GM18861 (cell line): ENCODE results near the gene OPTC.
"Not testable (repeated sequence)": the region's sequence is repeated elsewhere in the genome, so short reads cannot be mapped to it uniquely, and the experiment has no call there.

Experiments
- ATAC-seq: cut with Tn5 transposase; IDR thresholded peaks from one replicate; pipeline ENCODE4 v1.9.1; 2021; ENCODE audit not compliant: unreplicated experiment

The OPTC gene

DNA sequence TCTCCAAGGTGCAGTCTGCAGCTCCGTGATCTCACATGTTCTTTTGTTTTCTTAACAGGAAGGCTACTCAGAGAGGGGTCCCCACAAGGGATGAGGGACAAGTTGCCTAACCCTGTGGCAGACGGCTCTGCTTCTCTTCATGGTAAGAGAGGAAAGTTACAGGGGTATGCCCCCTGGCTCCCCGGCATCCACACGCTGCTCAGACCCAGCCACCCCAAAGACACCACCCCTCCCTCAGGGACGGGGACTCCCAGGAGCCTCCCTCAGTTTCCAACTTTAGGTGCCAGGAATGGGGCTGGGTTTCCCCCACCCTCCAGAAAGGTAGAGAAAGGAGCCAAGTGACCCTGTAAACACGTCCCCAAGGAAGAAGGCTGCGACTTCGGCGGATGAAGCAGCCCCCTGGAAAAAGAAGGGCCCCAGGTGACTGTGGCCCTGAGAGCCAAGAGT, 19.7 kb downstream of the OPTC start:
- no peak for ATAC-seq

DNA sequence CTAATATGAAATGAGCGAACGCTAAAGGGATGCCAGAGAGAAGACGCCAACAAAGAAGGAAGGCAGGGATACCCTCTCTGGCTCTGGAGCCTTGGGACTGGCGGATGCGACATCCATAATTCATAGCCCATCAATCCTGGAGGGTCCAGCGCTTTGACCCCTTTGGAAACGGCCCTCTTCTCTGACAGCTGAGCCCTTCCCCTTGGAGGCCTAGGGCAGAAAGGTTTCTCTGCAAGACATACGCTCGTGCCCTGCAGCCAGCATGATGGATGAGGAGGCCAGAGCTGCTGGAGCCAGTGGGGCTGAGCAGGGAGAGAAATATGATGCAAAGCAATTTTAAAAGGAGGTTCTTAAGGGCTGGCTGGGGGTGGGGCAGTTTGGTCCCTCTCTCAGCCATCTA, 22.2 kb downstream of the OPTC start:
- ATAC-seq = no peak

DNA sequence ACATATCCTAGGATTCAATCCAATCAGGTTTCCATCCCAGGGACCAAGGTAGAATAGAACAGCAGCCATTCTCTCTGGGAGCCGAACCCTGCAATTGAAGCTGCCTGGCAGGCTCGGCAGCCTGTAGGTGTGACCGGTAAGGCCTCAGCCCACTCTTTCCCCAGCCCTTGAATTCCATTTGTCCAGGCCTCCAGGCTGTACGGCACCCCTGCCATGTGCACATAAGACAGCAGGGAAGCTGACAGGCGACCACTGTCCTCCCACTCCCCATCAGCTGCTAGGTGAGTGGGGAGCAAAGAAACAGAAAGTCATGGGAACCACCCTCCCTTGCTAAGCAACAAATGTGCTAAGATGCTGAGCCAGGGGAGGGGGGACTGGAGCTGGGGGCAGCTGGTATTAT, 23.0 kb downstream of the OPTC start:
- ATAC-seq = no peak

DNA sequence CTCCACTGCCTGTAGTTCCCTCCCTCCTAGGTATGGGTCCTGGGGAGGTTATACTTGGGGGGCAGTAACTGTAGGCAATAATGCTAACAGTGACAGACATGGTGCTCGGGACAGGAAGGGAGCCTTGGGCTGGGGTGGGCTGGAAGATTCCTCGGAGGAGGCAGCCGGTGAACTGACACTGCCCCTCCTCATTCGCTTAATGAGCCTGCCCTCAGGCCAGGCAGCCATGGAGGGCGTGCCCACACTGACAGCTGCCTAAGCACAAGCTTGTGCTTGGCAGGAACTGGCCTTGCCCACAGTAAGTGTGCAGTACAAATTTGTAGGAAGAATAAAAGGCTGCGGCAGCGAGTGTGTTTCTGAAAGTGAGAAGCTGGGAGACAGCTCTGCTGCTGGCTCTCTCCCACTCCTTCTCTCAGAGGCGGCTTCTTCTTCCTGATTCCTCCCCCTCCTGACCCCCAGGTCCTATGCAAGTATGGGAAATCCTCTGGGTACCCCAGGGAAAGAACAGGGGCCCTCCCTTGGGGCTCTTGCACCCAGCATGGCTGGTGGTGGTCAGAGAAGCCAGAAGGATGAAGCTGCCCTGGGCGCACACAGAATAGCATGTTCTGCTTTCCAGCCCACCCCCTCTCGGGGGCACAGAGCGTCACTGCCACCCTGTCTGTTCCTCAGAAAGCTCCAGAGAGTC, 23.6 kb downstream of the OPTC start:
- no peak for ATAC-seq

DNA sequence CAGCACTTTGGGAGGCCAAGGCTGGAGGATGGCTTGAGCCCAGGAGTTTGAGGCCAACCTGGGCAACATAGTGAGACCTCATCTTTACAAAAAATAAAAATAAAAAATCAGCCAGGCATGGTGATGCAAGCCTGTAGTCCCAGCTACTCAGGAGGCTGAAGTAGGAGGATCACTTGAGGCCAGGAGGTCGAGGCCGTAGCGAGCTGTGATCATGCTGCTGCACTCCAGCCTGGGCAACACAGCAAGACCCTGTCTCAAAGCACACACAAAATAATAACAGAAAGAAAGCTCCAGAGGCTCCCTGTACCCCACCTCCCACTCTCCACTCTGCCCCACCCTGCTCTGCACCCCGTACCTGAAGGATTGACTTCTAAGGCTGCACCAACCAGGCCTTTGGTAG, 24.2 kb downstream of the OPTC start:
- ATAC-seq = not testable (repeated sequence)

DNA sequence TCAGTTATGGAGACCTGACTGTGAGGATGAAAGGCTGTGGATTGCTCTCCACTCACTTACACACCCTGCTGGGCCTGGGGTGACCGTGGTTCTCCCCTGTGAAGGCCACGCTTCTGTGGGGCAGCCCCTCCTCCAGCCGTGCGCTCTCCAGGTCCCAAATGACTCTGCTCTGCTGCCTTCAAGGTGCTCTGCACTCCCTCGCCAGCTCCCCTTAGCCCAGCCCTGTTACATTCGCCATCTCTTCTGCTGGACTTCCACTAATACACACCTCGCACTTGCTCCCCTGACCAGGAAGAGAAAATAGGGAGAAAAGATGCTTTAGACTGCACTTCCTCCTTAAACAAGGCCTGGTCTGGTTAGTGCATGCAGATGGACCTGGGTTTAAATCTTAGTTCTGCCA, 24.6 kb downstream of the OPTC start:
- ATAC-seq = no peak

DNA sequence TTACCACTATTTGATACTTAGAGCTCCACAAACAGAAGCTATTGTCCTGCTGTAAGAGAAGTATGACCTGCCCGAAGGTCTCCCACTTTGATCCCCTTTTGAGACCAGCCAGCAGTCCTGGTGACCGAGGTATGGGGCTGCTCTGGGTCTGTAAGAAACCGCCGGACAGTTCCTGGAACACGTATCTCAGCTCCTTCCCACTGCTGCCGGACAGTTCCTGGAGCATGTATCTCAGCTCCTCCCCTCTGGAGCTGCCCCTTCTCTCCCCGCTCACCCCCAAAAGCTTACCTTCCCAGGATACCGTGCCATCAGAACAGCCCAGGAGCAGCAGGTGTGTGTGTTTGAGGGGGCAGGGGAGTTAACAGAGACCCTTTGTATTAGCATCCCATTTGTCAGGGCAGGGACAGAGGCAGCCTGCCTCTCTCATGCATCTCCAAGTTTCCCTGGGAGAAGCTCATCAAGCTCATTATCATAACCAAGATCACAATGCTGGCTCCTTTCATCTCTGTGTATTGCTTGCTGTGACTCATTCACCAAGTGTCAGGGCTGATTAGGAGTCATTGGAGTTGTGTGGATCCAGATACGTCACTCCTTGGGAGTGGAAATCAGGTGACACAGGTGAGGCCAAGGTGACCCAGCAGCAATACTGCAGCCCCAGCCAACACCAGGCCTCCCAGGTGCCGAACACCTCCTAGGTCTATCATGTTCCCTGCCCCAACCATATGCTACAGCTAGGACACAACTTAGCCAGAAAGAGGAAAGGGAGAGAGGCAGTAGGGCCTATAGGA, 25.3 kb downstream of the OPTC start:
- no peak for ATAC-seq

DNA sequence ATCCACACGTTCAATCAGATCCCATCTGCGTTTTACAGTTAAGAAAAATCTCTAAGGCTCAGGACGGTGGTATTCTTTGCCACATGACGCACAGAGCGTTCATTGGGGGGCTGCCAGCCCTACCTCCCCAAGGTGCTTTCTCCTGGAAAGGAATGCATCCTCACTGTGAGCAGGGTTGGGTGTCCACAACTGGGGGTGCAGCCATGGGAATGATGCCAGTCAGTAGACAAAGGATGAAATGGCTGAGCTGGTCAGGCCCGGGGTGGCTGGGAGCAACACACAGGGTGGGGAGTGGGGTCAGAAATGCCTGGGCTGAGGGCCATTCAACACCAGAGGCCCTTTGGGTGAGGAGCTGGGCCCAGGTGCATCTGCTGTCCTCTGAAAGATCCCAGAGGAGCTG, 25.9 kb downstream of the OPTC start:
- no peak for ATAC-seq

DNA sequence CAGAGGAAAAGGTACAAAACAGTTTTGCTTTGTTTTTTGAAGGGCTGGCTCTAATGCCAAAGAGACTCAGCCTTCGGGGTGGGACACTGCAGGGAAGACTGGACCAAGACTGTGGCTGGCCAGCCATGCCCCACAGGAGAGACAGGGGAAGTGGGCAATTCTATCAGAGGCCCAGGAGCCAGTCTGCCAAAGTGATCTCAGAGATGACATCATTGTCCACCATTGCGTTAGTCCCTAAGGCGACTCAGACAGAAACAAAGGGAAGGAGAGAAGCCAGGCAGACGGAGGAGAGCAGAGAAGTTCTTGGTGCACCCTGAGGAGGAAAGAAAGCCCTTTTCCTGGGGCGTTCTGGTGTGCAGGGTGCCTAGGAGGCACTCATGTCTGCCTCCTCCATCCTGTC, 26.4 kb downstream of the OPTC start:
- ATAC-seq = no peak

DNA sequence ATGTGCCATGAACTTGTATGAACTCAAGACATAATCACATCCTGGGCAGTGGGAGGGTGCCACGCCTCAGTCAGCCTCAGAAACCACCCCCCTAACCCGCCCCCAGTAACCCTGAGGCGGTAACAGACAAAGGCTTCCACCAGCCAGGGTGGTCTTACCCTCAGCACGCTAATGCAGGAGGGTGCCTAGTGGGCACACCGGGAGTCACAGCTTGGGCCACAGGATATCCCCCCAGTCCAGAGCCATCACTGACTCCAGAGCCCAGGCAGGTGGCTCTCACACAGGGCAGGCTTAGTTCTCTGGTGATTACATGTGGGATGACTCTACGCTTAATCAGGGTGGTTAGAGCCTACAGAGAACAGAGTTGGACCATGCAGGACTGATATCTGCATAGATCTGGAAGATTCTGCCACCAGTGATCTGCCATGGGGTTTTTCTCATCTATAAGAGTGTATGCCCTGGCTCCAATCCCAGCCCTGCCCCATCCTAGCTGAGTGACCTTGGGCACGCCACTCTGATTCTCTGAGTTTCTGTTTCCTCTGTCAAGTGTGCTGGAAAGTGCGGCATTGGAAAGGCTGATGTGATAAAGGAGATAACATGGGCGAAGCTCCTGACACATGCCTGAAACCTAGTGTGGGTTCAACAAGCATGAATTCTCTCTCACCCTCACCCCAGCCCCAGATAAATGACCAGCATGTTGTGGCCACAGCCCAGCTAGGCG, 27.3 kb downstream of the OPTC start:
- ATAC-seq = no peak

DNA sequence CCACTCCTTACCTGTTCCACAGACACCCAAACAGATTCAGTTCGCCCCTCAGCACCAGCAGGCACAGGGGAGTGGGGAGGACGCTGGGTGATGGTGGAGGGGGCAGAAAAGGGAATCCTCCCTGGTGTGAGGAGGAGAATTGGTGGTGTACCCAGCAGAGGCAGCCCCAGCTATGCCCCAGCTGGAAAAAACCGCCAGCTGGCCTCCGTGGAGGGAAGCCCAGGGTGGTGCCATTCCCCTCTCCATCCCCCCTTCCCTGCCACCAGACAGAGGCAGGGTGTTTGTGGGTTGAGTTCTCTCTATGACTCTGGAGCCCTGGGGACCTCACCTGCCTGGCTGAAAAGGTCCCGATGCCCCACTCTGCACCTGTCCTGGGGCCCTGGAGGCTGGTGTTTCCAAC, 27.9 kb downstream of the OPTC start:
- ATAC-seq = no peak

DNA sequence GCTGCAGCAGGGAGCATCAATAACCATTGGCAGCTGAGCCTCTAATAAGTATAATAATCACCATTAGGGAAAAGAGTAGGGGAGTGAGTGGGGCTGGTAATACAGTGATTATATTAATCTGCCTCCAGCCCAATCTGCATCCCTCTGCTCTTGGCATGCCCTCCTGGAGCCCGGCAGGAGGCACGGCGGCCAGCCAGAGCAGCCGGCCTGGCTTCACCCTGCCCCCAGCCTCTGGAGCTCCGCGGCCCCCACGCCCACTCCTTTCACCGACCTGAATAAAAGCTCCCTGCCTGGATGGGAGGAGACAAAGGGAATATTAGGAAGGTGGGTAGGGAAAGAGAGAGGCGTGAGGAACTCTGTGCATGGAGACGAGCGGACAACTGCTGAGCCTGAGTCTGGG, 28.3 kb downstream of the OPTC start:
- no peak for ATAC-seq

DNA sequence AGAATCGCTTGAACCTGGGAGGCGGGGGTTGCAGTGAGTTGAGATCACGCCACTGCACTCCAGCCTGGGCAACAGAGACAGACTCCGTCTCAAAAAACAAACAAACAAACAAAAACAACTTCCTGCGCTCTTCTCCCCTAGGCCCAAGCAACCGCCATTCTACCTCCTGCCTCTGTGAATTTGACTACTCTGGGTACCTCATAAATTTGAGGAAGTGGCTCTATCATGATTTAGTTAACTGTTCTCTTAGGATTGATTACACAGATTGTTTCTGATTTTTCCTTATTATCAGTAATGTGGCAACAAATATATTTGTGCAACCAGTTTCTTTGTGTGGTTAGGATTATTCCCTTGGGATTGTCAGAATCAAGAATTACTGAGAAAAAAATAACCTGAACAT, 29.7 kb downstream of the OPTC start:
- ATAC-seq = no peak

DNA sequence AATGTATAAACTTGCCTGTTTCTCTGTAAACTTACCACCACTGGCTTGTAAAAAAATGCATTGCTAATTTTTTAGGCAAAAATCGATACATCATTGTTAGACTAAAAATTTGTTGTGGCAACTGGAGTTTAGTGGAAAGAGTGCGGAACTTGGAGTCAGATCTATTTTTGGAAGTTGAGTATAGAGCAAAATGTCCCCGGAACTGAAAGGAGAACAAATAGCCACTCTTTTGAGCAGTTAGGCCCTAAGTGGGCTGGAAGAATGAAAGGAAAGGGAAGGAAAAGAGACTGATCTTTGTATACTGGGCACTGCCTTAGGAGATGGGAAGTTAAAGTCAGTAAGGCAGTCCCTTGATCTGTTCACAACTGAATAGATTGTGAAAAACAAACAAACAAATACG, 30.2 kb downstream of the OPTC start:
- no peak for ATAC-seq

DNA sequence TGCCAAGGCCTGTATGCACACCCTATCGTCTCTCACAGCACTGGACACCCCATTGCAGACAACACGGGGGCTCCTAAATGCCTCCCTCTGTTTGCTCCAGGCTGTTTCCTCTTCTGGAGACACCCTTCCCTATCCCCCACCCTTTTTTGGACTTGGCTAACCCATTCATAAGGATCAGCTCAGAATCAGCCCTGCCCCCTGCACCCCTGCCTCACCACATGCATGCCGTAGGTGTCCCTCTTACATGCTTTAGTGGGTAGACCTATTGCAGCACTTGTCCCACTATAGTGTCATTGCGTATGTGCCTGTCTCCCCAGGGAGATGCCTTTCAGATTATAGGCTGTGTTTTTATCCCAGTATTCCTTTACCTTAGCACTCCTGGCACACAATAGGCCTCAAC, 30.9 kb downstream of the OPTC start:
- no peak for ATAC-seq

DNA sequence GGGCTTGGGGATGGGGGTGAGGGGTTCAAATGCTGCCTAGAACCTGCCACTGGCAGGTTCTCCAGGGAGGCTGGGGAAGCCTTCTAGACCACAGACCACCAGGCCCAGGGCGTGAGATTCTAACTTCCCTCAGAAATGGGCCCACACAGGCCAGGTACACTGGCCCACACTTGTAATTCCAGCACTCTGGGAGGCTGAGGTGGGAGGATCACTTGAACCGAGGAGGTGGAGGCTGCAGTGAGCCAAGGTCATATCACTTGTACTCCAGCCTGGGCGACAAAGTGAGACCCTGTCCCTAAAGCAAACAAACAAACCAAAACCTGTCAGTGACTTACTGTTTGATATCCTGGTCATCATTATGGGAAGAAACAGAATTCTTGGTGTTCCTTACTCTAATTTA, 31.7 kb downstream of the OPTC start:
- ATAC-seq = no peak

DNA sequence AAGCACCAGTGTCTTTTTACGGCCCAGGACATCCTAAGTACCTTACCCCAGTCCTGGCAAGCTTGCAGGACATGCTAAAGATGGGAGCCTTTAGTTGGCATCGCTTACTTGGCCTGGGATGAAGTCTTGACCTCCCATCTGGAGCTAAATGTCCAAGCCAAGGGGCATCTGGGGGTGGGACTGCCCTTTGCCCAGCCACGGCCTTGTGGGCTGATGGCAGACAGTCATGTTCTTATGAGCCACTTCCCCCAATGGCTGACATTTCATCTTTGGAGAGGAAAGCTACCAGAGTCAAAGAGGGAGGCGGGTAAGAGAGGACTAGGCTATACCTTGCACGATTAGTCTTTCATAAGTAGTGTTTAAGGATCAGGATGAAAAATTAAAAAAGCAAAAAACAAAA, 32.2 kb downstream of the OPTC start:
- ATAC-seq = no peak

DNA sequence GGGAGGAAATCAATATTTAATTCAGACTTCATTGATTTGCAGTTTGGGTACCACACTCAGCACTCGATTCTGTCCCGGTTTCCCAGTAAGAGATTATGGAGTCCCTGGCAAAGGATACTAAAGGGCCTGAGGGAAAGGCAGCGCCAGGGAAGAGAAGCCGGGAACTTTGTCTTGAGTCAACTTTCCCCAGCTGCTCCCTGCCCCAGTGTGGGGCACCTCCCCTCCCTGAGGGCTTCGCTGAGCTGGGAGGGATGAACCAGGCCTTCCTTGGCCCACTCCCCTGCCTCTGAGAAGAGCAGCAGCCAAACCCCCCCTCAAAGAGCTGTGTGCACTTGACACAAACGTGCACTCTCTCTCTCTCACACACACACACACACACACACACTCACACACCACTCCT, 32.6 kb downstream of the OPTC start:
- no peak for ATAC-seq

DNA sequence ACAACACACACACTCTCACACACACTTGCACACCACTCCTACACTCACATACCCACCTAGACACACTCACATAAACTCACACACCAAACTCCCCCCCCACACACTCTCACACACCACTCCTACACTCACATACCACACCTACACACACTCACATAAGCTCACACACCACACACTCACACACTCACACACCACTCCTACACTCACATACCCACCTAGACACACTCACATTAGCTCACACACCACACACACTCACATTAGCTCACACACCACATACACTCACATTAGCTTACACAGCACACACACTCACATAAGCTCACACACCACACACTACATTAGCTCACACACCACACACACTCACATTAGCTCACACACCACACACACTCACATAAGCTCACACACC, 33.1 kb downstream of the OPTC start:
- ATAC-seq = no peak

DNA sequence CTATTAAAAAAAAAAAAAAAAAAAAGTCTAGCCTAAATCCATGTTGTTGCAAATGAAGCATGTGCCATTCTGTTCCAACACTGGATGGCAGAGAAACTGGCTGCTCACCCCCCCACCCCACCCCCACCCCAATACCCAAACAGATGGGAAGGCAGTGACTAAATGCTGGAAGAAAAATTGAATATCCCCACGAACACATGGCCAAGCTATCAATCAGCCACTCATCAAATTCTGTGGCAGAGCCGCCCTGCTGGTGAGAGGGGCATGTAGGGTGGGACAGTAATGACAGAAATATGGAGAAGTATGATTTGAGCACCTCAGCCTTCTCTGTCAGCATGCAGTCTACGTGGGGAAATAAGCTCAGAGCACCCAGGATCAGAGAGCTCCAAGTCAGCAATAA, 34.1 kb downstream of the OPTC start:
- ATAC-seq = no peak

DNA sequence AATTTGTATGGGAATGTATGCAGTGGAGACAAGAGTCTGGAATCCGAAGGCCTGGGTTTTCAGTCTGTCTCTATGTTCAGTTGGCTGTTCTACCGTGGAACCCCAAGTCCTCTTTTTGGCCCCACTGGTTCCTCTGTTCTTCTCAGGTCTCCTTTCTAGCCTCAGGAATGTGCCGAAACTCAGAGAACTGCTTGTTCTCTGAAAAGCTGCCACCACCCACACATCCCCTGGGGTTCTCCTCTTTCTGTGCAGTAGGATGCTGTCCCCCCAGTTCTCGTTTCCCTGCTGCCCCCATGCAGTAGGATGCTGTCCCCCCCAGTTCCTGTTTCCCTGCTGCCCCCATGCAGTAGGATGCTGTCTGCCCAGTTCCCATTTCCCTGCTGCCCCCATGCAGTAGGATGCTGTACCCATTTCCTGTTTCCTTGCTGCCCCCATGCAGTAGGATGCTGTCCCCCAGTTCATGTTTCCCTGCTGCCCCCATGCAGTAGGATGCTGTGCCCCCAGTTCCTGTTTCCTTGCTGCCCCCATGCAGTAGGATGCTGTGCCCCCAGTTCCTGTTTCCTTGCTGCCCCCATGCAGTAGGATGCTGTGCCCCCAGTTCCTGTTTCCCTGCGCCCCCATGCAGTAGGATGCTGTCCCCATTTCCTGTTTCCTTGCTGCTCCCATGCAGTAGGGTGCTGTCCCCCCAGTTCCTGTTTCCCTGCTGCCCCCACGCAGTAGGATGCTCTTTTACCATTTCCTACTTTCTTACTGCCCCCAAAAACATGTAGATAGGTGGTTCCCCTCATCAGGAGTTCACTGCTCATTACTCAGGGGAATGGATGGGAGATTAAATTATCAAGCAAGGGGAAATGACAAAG, 35.3 kb downstream of the OPTC start:
- ATAC-seq = no peak
